ENCODE results near the gene SPINT4. TPM values are rescaled to one million over a fixed set of nuclear protein-coding genes. Genes with fewer than 3 reads are reported as not detected.

The SPINT4 gene
- total and polyA plus RNA-seq, 8 donors: not detected

GRCh38 chr20:45774945-45775344 is 52.8 kb downstream of the SPINT4 start:
- H3K9me3 ChIP-seq: no peaks in the 10 kb centered on the region
- H3K4me1 ChIP-seq: peaks cover 18 to 23% of the 10 kb centered on the region in 2 donors
- ATAC-seq (no peak), DNase-seq (no peak)
- no peaks in the 10 kb centered on the region for H3K36me3 ChIP-seq
- intact Hi-C loops (cut with DNase I): loop anchor here in 1 of 2 donors (10.0 kb wide), 1 partner anchor 450 kb away; no protein-coding TSS in a partner anchor
- no peaks in the 10 kb centered on the region for H3K27me3 ChIP-seq
- no peak overlapping the region for H3K27ac ChIP-seq
- TF ChIP-seq, protein P1, sequence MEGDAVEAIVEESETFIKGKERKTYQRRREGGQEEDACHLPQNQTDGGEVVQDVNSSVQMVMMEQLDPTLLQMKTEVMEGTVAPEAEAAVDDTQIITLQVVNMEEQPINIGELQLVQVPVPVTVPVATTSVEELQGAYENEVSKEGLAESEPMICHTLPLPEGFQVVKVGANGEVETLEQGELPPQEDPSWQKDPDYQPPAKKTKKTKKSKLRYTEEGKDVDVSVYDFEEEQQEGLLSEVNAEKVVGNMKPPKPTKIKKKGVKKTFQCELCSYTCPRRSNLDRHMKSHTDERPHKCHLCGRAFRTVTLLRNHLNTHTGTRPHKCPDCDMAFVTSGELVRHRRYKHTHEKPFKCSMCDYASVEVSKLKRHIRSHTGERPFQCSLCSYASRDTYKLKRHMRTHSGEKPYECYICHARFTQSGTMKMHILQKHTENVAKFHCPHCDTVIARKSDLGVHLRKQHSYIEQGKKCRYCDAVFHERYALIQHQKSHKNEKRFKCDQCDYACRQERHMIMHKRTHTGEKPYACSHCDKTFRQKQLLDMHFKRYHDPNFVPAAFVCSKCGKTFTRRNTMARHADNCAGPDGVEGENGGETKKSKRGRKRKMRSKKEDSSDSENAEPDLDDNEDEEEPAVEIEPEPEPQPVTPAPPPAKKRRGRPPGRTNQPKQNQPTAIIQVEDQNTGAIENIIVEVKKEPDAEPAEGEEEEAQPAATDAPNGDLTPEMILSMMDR (IDR thresholded peaks at IDR 0.05): no peak
- H3K4me3 ChIP-seq: no peak overlapping the region

DNA sequence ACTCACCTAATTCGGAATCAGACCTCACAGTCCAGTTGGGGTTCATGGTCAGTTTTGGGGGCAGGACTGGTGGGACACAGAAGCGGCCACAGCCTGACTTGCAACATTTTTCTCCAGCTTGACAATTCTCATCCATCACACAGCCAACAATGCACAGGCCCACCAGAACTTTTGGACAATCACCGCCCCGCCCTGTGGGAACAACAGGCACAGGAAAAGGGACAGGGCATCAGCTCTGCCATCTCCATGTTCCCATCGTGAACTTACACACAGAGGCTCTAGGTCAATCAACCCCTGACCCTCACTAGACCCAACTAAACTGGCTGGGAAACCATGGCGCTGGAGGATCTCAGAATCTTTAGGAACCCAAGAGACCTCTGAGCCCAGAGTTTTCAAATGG is 53.3 kb downstream of the SPINT4 start:
- no peak overlapping the region for H3K4me3 ChIP-seq
- H3K36me3 ChIP-seq: no peaks in the 10 kb centered on the region
- no peaks in the 10 kb centered on the region for H3K9me3 ChIP-seq
- no peak overlapping the region for H3K27ac ChIP-seq
- H3K27me3 ChIP-seq: no peaks in the 10 kb centered on the region
- DNase-seq: no peak
- TF ChIP-seq, protein P1 (IDR thresholded peaks at IDR 0.05): no peak
- no peak for ATAC-seq
- intact Hi-C loops (cut with DNase I): loop anchor here in 1 of 2 donors (10.0 kb wide), 1 partner anchor 451 kb away; no protein-coding TSS in a partner anchor
- peaks cover 23% of the 10 kb centered on the region in 2 donors for H3K4me1 ChIP-seq

Small RNA genes lying within 50 kb of the gene (microRNA-seq; reads per million reads assigned to microRNA genes)
- gene MIR3617: 8.2 to 8.9 reads per million in 2 donors

Other genes with a start within 250 kb of the SPINT4 start
- not detected for gene SPINT3, start 206.7 kb upstream of the SPINT4 start, total RNA-seq
- gene SPINT3, start 206.7 kb upstream of the SPINT4 start, polyA plus RNA-seq (ENCODE audit: insufficient read length in 6 of 6): not detected
- not detected for gene WFDC6, start 182.9 kb upstream of the SPINT4 start, total RNA-seq
- gene WFDC6, start 182.9 kb upstream of the SPINT4 start, polyA plus RNA-seq (ENCODE audit: insufficient read length in 6 of 6): not detected
- gene EPPIN, start 174.9 kb upstream of the SPINT4 start, total RNA-seq: not detected
- under 1 TPM; 0.10 to 0.37 (median 0.20) TPM for gene EPPIN, start 174.9 kb upstream of the SPINT4 start, polyA plus RNA-seq (ENCODE audit: insufficient read length in 6 of 6)
- gene WFDC8, start 143.1 kb upstream of the SPINT4 start, total RNA-seq: not detected
- under 1 TPM in 1 of 6 donors, not detected in 5; 0.28 TPM for gene WFDC8, start 143.1 kb upstream of the SPINT4 start, polyA plus RNA-seq (ENCODE audit: insufficient read length in 6 of 6)
- gene WFDC10A, start 92.6 kb upstream of the SPINT4 start, total RNA-seq: not detected
- gene WFDC10A, start 92.6 kb upstream of the SPINT4 start, polyA plus RNA-seq (ENCODE audit: insufficient read length in 6 of 6): not detected
- gene WFDC9, start 91.1 kb upstream of the SPINT4 start, total RNA-seq: not detected
- gene WFDC9, start 91.1 kb upstream of the SPINT4 start, polyA plus RNA-seq (ENCODE audit: insufficient read length in 6 of 6): not detected
- gene WFDC11, start 52.1 kb upstream of the SPINT4 start, total RNA-seq: not detected
- gene WFDC11, start 52.1 kb upstream of the SPINT4 start, polyA plus RNA-seq (ENCODE audit: insufficient read length in 6 of 6): not detected
- gene WFDC13, start 20.3 kb upstream of the SPINT4 start, total RNA-seq: not detected
- not detected for gene WFDC13, start 20.3 kb upstream of the SPINT4 start, polyA plus RNA-seq (ENCODE audit: insufficient read length in 6 of 6)
- gene WFDC10B, start 17.3 kb upstream of the SPINT4 start, total RNA-seq: 1 to 10 TPM in 1 of 2 donors, under 1 TPM in 1; 0.44 to 1.2 TPM
- gene WFDC10B, start 17.3 kb upstream of the SPINT4 start, polyA plus RNA-seq (ENCODE audit: insufficient read length in 6 of 6): not detected
- gene WFDC3, start 69.5 kb downstream of the SPINT4 start, total RNA-seq: 1 to 10 TPM; 5.2 to 5.7 TPM
- gene WFDC3, start 69.5 kb downstream of the SPINT4 start, polyA plus RNA-seq (ENCODE audit: insufficient read length in 6 of 6): 1 to 10 TPM in 3 of 6 donors, under 1 TPM in 3; 0.26 to 1.8 (median 1.1) TPM
- gene DNTTIP1, start 69.6 kb downstream of the SPINT4 start, total RNA-seq: 10 to 100 TPM; 22.6 to 38.5 TPM
- gene DNTTIP1, start 69.6 kb downstream of the SPINT4 start, polyA plus RNA-seq (ENCODE audit: insufficient read length in 6 of 6): 10 to 100 TPM; 25.7 to 30.9 (median 28.3) TPM
- 10 to 100 TPM in 1 of 2 donors, 1 to 10 TPM in 1; 5.9 to 17.1 TPM for gene UBE2C, start 90.3 kb downstream of the SPINT4 start, total RNA-seq
- gene UBE2C, start 90.3 kb downstream of the SPINT4 start, polyA plus RNA-seq (ENCODE audit: insufficient read length in 6 of 6): 10 to 100 TPM; 41.7 to 99.2 (median 59.9) TPM
- gene TNNC2, start 105.0 kb downstream of the SPINT4 start, total RNA-seq: under 1 TPM; 0.42 to 0.61 TPM
- gene TNNC2, start 105.0 kb downstream of the SPINT4 start, polyA plus RNA-seq (ENCODE audit: insufficient read length in 6 of 6): 1 to 10 TPM in 1 of 6 donors, under 1 TPM in 5; 0.21 to 1.2 (median 0.41) TPM
- 10 to 100 TPM; 23.9 to 26.3 TPM for gene SNX21, start 111.5 kb downstream of the SPINT4 start, total RNA-seq
- 10 to 100 TPM; 14.5 to 22.4 (median 17.8) TPM for gene SNX21, start 111.5 kb downstream of the SPINT4 start, polyA plus RNA-seq (ENCODE audit: insufficient read length in 6 of 6)
- 10 to 100 TPM; 23.8 to 28.7 TPM for gene ACOT8, start 135.0 kb downstream of the SPINT4 start, total RNA-seq
- 10 to 100 TPM; 19.3 to 25.1 (median 21.4) TPM for gene ACOT8, start 135.0 kb downstream of the SPINT4 start, polyA plus RNA-seq (ENCODE audit: insufficient read length in 6 of 6)
- 1 to 10 TPM; 3.5 to 4.5 TPM for gene ZSWIM3, start 135.3 kb downstream of the SPINT4 start, total RNA-seq
- gene ZSWIM3, start 135.3 kb downstream of the SPINT4 start, polyA plus RNA-seq (ENCODE audit: insufficient read length in 6 of 6): 1 to 10 TPM; 4.9 to 6.7 (median 5.8) TPM
- gene ZSWIM1, start 158.9 kb downstream of the SPINT4 start, total RNA-seq: 10 to 100 TPM in 1 of 2 donors, 1 to 10 TPM in 1; 9.9 to 10.2 TPM
- 10 to 100 TPM; 13.5 to 14.8 (median 14.0) TPM for gene ZSWIM1, start 158.9 kb downstream of the SPINT4 start, polyA plus RNA-seq (ENCODE audit: insufficient read length in 6 of 6)
- gene SPATA25, start 165.3 kb downstream of the SPINT4 start, total RNA-seq: under 1 TPM; 0.70 to 0.89 TPM
- 1 to 10 TPM; 2.3 to 3.5 (median 3.2) TPM for gene SPATA25, start 165.3 kb downstream of the SPINT4 start, polyA plus RNA-seq (ENCODE audit: insufficient read length in 6 of 6)
- 1 to 10 TPM; 4.0 to 4.3 TPM for gene NEURL2, start 168.9 kb downstream of the SPINT4 start, total RNA-seq
- 1 to 10 TPM; 3.4 to 5.6 (median 4.6) TPM for gene NEURL2, start 168.9 kb downstream of the SPINT4 start, polyA plus RNA-seq (ENCODE audit: insufficient read length in 6 of 6)
- gene CTSA, start 169.0 kb downstream of the SPINT4 start, total RNA-seq: 100 to 1,000 TPM; 234 to 268 TPM
- 10 to 100 TPM; 68.7 to 78.1 (median 71.0) TPM for gene CTSA, start 169.0 kb downstream of the SPINT4 start, polyA plus RNA-seq (ENCODE audit: insufficient read length in 6 of 6)
- gene PLTP, start 189.8 kb downstream of the SPINT4 start, total RNA-seq: 100 to 1,000 TPM; 162 to 172 TPM
- gene PLTP, start 189.8 kb downstream of the SPINT4 start, polyA plus RNA-seq (ENCODE audit: insufficient read length in 6 of 6): 10 to 100 TPM; 42.6 to 68.6 (median 54.3) TPM
- gene PCIF1, start 212.3 kb downstream of the SPINT4 start, total RNA-seq: 10 to 100 TPM; 26.1 to 33.0 TPM
- 10 to 100 TPM; 43.1 to 50.8 (median 45.4) TPM for gene PCIF1, start 212.3 kb downstream of the SPINT4 start, polyA plus RNA-seq (ENCODE audit: insufficient read length in 6 of 6)
- 10 to 100 TPM; 15.3 to 23.3 TPM for gene ZNF335, start 249.9 kb downstream of the SPINT4 start, total RNA-seq
- gene ZNF335, start 249.9 kb downstream of the SPINT4 start, polyA plus RNA-seq (ENCODE audit: insufficient read length in 6 of 6): 10 to 100 TPM; 15.3 to 22.7 (median 16.7) TPM

Measured in left lung (tissue), 10 donors.